Stimulated activated naive CD8-positive, alpha-beta T cell treated with anti-CD3 and anti-CD28 coated beads, Interleukin-15, Interleukin-2, amounts not matched to agents 100 ng/mL and 50 ng/mL, for 24 hours (primary cell): ENCODE results near the gene LRGUK.

Source experiments
- H3K27ac Mint-ChIP-seq: one replicate; pipeline ENCODE4 v1.8.0; 2021; ENCODE audit warnings: mild to moderate bottlenecking, mixed read lengths
- H3K27me3 Mint-ChIP-seq: one replicate; pipeline ENCODE4 v1.8.0; 2021; ENCODE audit warnings: mixed read lengths
- H3K36me3 Mint-ChIP-seq: one replicate; pipeline ENCODE4 v1.8.0; 2021; ENCODE audit warnings: low read depth, mixed read lengths
- H3K4me1 Mint-ChIP-seq: one replicate; pipeline ENCODE4 v1.8.0; 2021; ENCODE audit warnings: low read depth, mixed read lengths
- H3K4me3 Mint-ChIP-seq: one replicate; pipeline ENCODE4 v1.8.0; 2021; ENCODE audit warnings: mild to moderate bottlenecking, mixed read lengths
- H3K9me3 Mint-ChIP-seq: one replicate; pipeline ENCODE4 v1.8.0; 2021; ENCODE audit warnings: mixed read lengths

Gene LRGUK

GRCh38 chr7:134188311-134188710 lies 61.2 kb downstream of the LRGUK start:
- Mint-ChIP-seq H3K27me3 (no peaks in the 10 kb centered on the region), H3K4me1 (no peaks in the 10 kb centered on the region), H3K4me3 (no peak overlapping the region), H3K9me3 (no peaks in the 10 kb centered on the region), H3K36me3 (no peaks in the 10 kb centered on the region), H3K27ac (no peak overlapping the region)

DNA sequence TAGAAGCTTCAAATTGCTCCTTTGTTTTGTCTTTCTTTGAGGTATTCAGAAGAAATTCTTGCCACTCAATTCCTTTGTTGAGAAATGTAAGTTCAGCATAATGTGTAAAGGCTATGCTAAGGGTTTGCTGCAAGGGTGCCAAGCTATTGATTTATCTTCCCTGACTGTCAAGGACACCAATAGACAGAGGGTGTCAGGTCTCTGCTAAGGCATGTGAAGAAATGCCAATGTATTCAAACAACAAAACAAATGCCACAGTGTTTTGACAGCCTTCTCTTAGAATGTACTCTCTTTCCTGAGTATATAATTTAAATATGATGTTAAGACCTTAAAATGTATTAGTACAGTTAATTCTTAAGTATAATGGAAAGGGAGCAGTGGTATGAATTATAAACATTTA lies 62.4 kb downstream of the LRGUK start:
- H3K9me3 Mint-ChIP-seq = no peaks in the 10 kb centered on the region
- H3K36me3 Mint-ChIP-seq = no peaks in the 10 kb centered on the region
- H3K4me1 Mint-ChIP-seq = no peaks in the 10 kb centered on the region
- no peak overlapping the region for H3K27ac Mint-ChIP-seq
- no peak overlapping the region for H3K4me3 Mint-ChIP-seq
- H3K27me3 Mint-ChIP-seq = no peaks in the 10 kb centered on the region

DNA sequence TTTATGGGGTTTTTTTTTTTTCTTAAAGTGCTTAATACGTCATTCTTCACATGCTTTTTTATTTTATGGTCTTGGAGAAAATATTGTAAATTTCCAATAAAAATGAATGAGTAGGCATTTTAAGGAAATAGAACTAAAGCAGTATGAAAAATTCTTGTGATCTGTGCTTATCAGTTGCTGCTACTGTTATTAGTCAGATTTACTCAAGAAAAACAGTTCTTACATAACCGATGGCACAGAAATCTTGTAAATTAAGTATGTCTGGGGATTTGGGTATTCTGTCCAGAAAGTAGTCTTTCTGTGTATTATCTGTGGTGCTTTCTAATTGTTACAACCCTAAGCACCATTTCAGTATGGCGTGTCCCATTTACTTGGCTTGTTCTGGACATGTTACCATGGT lies 64.7 kb downstream of the LRGUK start:
- H3K27ac Mint-ChIP-seq = no peak overlapping the region
- H3K36me3 Mint-ChIP-seq = no peaks in the 10 kb centered on the region
- no peaks in the 10 kb centered on the region for H3K9me3 Mint-ChIP-seq
- no peaks in the 10 kb centered on the region for H3K4me1 Mint-ChIP-seq
- H3K27me3 Mint-ChIP-seq = peaks cover 2% of the 10 kb centered on the region
- no peak overlapping the region for H3K4me3 Mint-ChIP-seq

DNA sequence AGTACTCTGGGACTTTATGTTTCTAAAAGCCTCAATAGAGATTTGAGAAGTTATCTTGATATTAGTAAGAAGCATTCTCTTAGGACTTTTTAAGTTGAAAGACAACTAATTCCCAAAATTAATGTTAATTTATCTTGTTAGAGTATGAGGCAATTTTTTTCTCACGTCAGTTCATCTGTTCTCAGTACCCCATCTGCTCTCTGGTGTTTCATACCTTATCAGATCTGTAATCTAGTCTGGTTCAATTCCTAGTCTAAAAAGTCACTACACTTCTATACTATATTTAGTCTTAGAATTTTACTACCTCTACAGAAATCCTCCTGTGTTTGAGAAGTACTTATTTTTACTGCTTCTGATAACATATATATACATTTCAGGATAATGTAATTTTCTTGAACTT lies 66.1 kb downstream of the LRGUK start:
- no peaks in the 10 kb centered on the region for H3K36me3 Mint-ChIP-seq
- peaks cover 3% of the 10 kb centered on the region for H3K27me3 Mint-ChIP-seq
- no peak overlapping the region for H3K27ac Mint-ChIP-seq
- H3K4me1 Mint-ChIP-seq = no peaks in the 10 kb centered on the region
- H3K4me3 Mint-ChIP-seq = no peak overlapping the region
- no peaks in the 10 kb centered on the region for H3K9me3 Mint-ChIP-seq

GRCh38 chr7:134195252-134195651 lies 68.1 kb downstream of the LRGUK start:
- no peaks in the 10 kb centered on the region for H3K4me1 Mint-ChIP-seq
- H3K27me3 Mint-ChIP-seq = peaks cover 3% of the 10 kb centered on the region
- no peaks in the 10 kb centered on the region for H3K36me3 Mint-ChIP-seq
- H3K4me3 Mint-ChIP-seq = no peak overlapping the region
- no peaks in the 10 kb centered on the region for H3K9me3 Mint-ChIP-seq
- no peak overlapping the region for H3K27ac Mint-ChIP-seq

DNA sequence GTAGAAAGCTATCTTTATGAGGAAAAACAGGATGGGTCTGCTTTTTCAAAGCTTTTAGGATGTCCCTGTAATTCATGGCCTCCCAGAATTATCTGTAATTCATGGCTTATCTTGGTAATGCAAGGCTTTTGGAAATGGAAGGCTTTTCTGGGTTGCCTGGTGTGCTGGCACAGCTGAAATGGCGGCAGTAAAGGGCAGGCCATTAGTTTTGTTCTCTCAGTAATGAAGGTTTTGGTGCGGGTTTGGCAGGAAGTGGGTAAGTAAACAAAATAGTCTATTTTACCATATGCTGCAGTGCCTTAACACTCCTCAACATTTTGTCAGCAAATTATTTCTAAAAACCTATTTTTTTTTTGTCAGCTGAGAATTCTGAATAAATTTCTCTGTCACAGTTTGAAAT lies 69.3 kb downstream of the LRGUK start:
- no peak overlapping the region for H3K27ac Mint-ChIP-seq
- no peaks in the 10 kb centered on the region for H3K9me3 Mint-ChIP-seq
- no peak overlapping the region for H3K4me3 Mint-ChIP-seq

GRCh38 chr7:134197345-134197744 lies 70.2 kb downstream of the LRGUK start:
- H3K4me3 Mint-ChIP-seq = no peak overlapping the region
- no peaks in the 10 kb centered on the region for H3K36me3 Mint-ChIP-seq
- no peaks in the 10 kb centered on the region for H3K9me3 Mint-ChIP-seq
- peaks cover 3% of the 10 kb centered on the region for H3K27me3 Mint-ChIP-seq
- no peak overlapping the region for H3K27ac Mint-ChIP-seq
- H3K4me1 Mint-ChIP-seq = no peaks in the 10 kb centered on the region

More for the DNA sequence above, 69.3 kb downstream of the LRGUK start:
- H3K27me3 Mint-ChIP-seq = peaks cover 3% of the 10 kb centered on the region
- no peaks in the 10 kb centered on the region for H3K36me3 Mint-ChIP-seq
- H3K4me1 Mint-ChIP-seq = no peaks in the 10 kb centered on the region

- Mint-ChIP-seq H3K9me3 (no peaks in the 10 kb centered on the region), H3K27me3 (peaks cover 11% of the 10 kb centered on the region)
These were observed 73.8 kb downstream of the LRGUK start for GRCh38 chr7:134200970-134201369.

DNA sequence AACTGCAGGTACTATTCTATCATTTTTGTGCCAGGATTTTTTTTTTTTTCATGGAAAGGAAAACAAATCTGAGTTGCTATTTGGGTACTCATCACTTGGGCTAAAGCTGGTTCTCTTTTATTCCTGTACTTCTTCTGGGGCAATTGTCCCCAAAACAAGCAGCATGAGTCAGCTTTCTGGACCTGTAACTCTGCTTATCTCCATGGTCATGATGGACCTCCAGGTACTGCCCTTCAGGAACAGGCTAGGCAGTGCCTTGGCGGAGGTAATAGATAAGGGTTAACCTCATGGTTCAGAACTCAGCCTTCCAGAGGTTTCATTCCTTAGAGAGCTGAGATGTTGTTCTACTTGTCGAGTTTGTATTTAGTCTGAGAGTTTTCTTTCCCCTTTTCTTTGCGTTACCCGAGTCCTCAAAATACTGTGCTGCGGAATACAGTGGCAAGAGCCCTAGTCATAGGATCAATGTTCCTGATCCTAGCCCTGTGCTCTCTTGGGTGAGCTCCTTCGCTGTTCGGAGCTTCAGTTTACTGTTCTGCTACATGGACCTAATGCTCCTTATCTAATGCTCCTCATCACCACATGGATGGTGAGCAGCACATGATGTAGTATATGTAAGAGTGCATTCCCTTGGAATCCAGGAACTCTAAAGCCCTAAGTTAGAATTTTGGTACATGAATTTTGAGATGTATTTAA lies 74.6 kb downstream of the LRGUK start:
- Mint-ChIP-seq H3K4me3 (no peak overlapping the region), H3K4me1 (no peaks in the 10 kb centered on the region), H3K9me3 (no peaks in the 10 kb centered on the region), H3K36me3 (no peaks in the 10 kb centered on the region), H3K27me3 (peaks cover 11% of the 10 kb centered on the region), H3K27ac (no peak overlapping the region)

More at GRCh38 chr7:134200970-134201369, 73.8 kb downstream of the LRGUK start:
- no peaks in the 10 kb centered on the region for H3K36me3 Mint-ChIP-seq
- H3K4me1 Mint-ChIP-seq = no peaks in the 10 kb centered on the region
- H3K4me3 Mint-ChIP-seq = no peak overlapping the region
- H3K27ac Mint-ChIP-seq = no peak overlapping the region

GRCh38 chr7:134203186-134203889 lies 76.2 kb downstream of the LRGUK start:
- Mint-ChIP-seq H3K9me3 (no peaks in the 10 kb centered on the region), H3K4me1 (no peaks in the 10 kb centered on the region), H3K27me3 (peaks cover 8% of the 10 kb centered on the region), H3K4me3 (no peak overlapping the region), H3K36me3 (no peaks in the 10 kb centered on the region), H3K27ac (no peak overlapping the region)

DNA sequence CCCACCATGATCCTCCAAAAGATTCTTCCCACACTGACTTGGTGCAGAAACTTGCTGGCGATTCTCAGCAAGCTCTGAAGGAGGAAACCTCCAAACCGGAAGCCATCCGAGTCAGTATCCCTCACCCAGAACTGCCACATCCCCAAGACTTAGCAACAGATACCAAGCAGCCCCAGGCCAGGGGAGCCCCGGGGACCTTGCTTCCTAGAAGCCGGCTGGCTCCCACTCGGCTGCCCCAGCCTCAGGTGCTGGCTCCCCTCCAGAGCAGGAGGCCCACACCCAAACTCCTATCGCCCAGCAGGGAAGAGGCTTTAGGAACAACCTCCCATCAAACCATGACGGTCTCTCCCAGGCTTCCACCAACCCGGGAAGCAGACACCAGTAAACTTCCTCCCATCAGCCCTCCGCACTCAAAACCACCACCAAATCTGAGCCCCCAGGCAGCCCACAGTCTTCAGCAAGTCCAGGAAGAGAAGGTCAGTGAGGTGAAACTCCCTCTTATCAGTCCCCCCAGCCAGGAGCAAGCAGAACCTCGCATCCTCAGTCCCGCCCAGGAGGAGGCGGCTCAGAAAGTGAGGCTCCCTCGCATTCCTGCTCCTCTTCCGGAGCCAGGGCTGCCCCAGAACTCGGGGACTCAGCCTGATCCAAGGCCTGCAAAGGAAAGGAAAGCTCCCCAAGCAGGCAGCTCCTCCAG lies 82.3 kb downstream of the LRGUK start:
- no peaks in the 10 kb centered on the region for H3K9me3 Mint-ChIP-seq
- H3K4me3 Mint-ChIP-seq = no peak overlapping the region
- no peaks in the 10 kb centered on the region for H3K4me1 Mint-ChIP-seq
- H3K36me3 Mint-ChIP-seq = no peaks in the 10 kb centered on the region
- H3K27ac Mint-ChIP-seq = no peak overlapping the region
- peaks cover 18% of the 10 kb centered on the region for H3K27me3 Mint-ChIP-seq

- H3K27ac Mint-ChIP-seq = no peak overlapping the region
- no peak overlapping the region for H3K4me3 Mint-ChIP-seq
- peaks cover 10% of the 10 kb centered on the region for H3K27me3 Mint-ChIP-seq
- H3K36me3 Mint-ChIP-seq = no peaks in the 10 kb centered on the region
- H3K9me3 Mint-ChIP-seq = no peaks in the 10 kb centered on the region
- H3K4me1 Mint-ChIP-seq = no peaks in the 10 kb centered on the region
These were observed 83.1 kb downstream of the LRGUK start for GRCh38 chr7:134210227-134210626.

- no peaks in the 10 kb centered on the region for H3K36me3 Mint-ChIP-seq
- H3K27ac Mint-ChIP-seq = no peak overlapping the region
- H3K9me3 Mint-ChIP-seq = no peaks in the 10 kb centered on the region
- H3K27me3 Mint-ChIP-seq = peaks cover 10% of the 10 kb centered on the region
- no peak overlapping the region for H3K4me3 Mint-ChIP-seq
- no peaks in the 10 kb centered on the region for H3K4me1 Mint-ChIP-seq
These were observed 84.0 kb downstream of the LRGUK start for GRCh38 chr7:134210976-134211663.

DNA sequence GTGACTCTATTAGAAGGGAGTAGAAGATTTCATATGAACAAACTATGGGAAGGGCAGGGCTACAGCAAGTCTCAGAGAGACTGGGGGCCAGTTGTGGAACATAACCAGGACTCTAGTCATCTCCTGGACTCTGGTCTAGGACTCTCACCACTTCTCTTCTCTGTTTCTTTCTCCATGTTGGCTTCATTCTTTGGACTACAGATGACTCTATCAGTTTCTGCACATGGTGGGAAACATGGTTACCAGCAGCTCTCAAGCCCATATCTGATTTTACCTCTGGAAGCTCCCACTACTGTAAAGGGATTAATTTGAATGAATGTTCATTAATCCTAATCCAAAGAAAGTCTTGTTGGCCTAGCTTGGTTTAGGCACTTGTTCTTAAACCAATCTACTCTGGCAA lies 84.7 kb downstream of the LRGUK start:
- peaks cover 10% of the 10 kb centered on the region for H3K27me3 Mint-ChIP-seq
- H3K36me3 Mint-ChIP-seq = no peaks in the 10 kb centered on the region
- no peak overlapping the region for H3K4me3 Mint-ChIP-seq

More for the DNA sequence above, 84.7 kb downstream of the LRGUK start:
- Mint-ChIP-seq H3K9me3 (no peaks in the 10 kb centered on the region), H3K27ac (no peak overlapping the region), H3K4me1 (no peaks in the 10 kb centered on the region)
